ENCODE measurements around the gene GPR149. TPM values are rescaled to one million over a fixed set of nuclear protein-coding genes. Genes with fewer than 3 reads are reported as not detected.

The GPR149 gene
- total RNA-seq, 2 donors from 2014 or later: not detected

GRCh38 chr3:154361099-154361498, 68.9 kb downstream of the GPR149 start:
- no peak for DNase-seq
- intact Hi-C loops (cut with DNase I): no loop called here
- ATAC-seq: no peak

- DNase-seq (no peak), ATAC-seq (no peak)
- intact Hi-C loops (cut with DNase I): no loop called here
Measured at GRCh38 chr3:154356009-154356408, 74.0 kb downstream of the GPR149 start.

GRCh38 chr3:154349223-154349622, 80.8 kb downstream of the GPR149 start:
- ATAC-seq (no peak), DNase-seq (no peak)
- intact Hi-C loops (cut with DNase I): no loop called here

GRCh38 chr3:154345422-154346122, 84.4 kb downstream of the GPR149 start:
- no peak for DNase-seq
- intact Hi-C loops (cut with DNase I): no loop called here
- no peak for ATAC-seq

GRCh38 chr3:154338570-154338969, 91.4 kb downstream of the GPR149 start:
- DNase-seq (no peak), ATAC-seq (no peak)
- intact Hi-C loops (cut with DNase I): loop anchor here (10.0 kb wide), 2 partner anchors 986 to 1356 kb away; no protein-coding TSS in a partner anchor

GRCh38 chr3:154338008-154338407, 92.0 kb downstream of the GPR149 start:
- ATAC-seq: no peak
- DNase-seq: no peak
- intact Hi-C loops (cut with DNase I): loop anchor here (10.0 kb wide), 2 partner anchors 987 to 1357 kb away; no protein-coding TSS in a partner anchor

- DNase-seq: no peak
- intact Hi-C loops (cut with DNase I): loop anchor here (5.0 to 10.0 kb wide), 3 partner anchors 987 to 1360 kb away; no protein-coding TSS in a partner anchor
- ATAC-seq: no peak
Measured at GRCh38 chr3:154334973-154335420, 95.0 kb downstream of the GPR149 start.

GRCh38 chr3:154327871-154328270, 102.1 kb downstream of the GPR149 start:
- DNase-seq (no peak), ATAC-seq (no peak)
- intact Hi-C loops (cut with DNase I): no loop called here

GRCh38 chr3:154324919-154325318, 105.1 kb downstream of the GPR149 start:
- ATAC-seq (no peak), DNase-seq (no peak)
- intact Hi-C loops (cut with DNase I): no loop called here

- peak; percentile 98 to 99 for ATAC-seq
- intact Hi-C loops (cut with DNase I): no loop called here
- peak; percentile 94 for DNase-seq
Measured at GRCh38 chr3:154323891-154324738, 105.9 kb downstream of the GPR149 start, which contains the start of gene DHX36. DHX36 (minus strand) TSS chr3:154324487; CDS start chr3:154324416, 71 bp downstream.

GRCh38 chr3:154316974-154317767, 112.8 kb downstream of the GPR149 start:
- DNase-seq (no peak), ATAC-seq (no peak)
- intact Hi-C loops (cut with DNase I): no loop called here

GRCh38 chr3:154314152-154314551, 115.8 kb downstream of the GPR149 start:
- no peak for ATAC-seq
- intact Hi-C loops (cut with DNase I): no loop called here
- no peak for DNase-seq

GRCh38 chr3:154310840-154311239, 119.2 kb downstream of the GPR149 start:
- DNase-seq: no peak
- intact Hi-C loops (cut with DNase I): no loop called here
- no peak for ATAC-seq

- intact Hi-C loops (cut with DNase I): no loop called here
- ATAC-seq: no peak
- no peak for DNase-seq
Measured at GRCh38 chr3:154307363-154307762, 122.6 kb downstream of the GPR149 start.

GRCh38 chr3:154304936-154305335, 125.1 kb downstream of the GPR149 start:
- no peak for ATAC-seq
- intact Hi-C loops (cut with DNase I): no loop called here
- DNase-seq: no peak

- intact Hi-C loops (cut with DNase I): no loop called here
- DNase-seq (no peak), ATAC-seq (no peak)
Measured at GRCh38 chr3:154304116-154304786, 125.7 kb downstream of the GPR149 start.

GRCh38 chr3:154301561-154301960, 128.4 kb downstream of the GPR149 start:
- no peak for ATAC-seq
- DNase-seq: no peak
- intact Hi-C loops (cut with DNase I): no loop called here

- ATAC-seq: no peak
- intact Hi-C loops (cut with DNase I): no loop called here
- DNase-seq: no peak
Measured at GRCh38 chr3:154294016-154294415, 136.0 kb downstream of the GPR149 start.

GRCh38 chr3:154290187-154290586, 139.8 kb downstream of the GPR149 start:
- intact Hi-C loops (cut with DNase I): no loop called here

More at GRCh38 chr3:154290187-154290586, 139.8 kb downstream of the GPR149 start:
- ATAC-seq (no peak), DNase-seq (no peak)

Measured in left cardiac atrium (tissue), 4 donors.